OCI-LY7 (cell line): ENCODE results near the gene OSBPL3. TPM values are rescaled to one million over a fixed set of nuclear protein-coding genes. Genes with fewer than 3 reads are reported as not detected.

Experiments
- BruUV-seq: library from RNA; stranded (reverse); fragments of 400-500 nt; replicated peaks from 2 replicates; lab custom pipeline; 2021; lab: Mats Ljungman, UMichigan
- CTCF ChIA-PET: fragments of 300-600 bp; sonication (Branson Sonifier 250); formaldehyde crosslinking; loops from one replicate; lab custom pipeline; 2022; ENCODE audit warnings: antibody characterized with exemption; ENCODE audit not compliant: unreplicated experiment; lab: Charles Lee
- POLR2A ChIA-PET: fragments of 300-600 bp; sonication (Branson Sonifier 250); formaldehyde crosslinking; loops from one replicate; lab custom pipeline; 2022; ENCODE audit warnings: antibody characterized with exemption; lab: Charles Lee
- DNase-seq: peaks from one replicate; pipeline ENCODE4 v3.0.0-alpha.2; 2015; ENCODE audit warnings: low spot score
- H2AFZ ChIP-seq: fragments of 200-600 bp; sonication (generic), shearing (Covaris generic); 2 replicates; pipeline ENCODE4 v1.6.1; 2014; ENCODE audit warnings: mild to moderate bottlenecking, antibody characterized with exemption, low read length, moderate library complexity
- H3K27ac ChIP-seq: fragments of 200-600 bp; sonication (generic); 2 replicates; pipeline ENCODE4 v1.5.1; 2014; ENCODE audit warnings: mixed run types, low read depth, mild to moderate bottlenecking, moderate library complexity, low read length, inconsistent platforms; ENCODE audit not compliant: poor library complexity, severe bottlenecking
- H3K36me3 ChIP-seq: fragments of 200-600 bp; sonication (generic); 2 replicates; pipeline ENCODE4 v1.6.1; 2014; ENCODE audit warnings: mild to moderate bottlenecking, antibody characterized with exemption, low read length, moderate library complexity, mixed read lengths; ENCODE audit not compliant: insufficient read depth
- H3K4me1 ChIP-seq: fragments of 200-600 bp; sonication (generic); 2 replicates; pipeline ENCODE4 v1.5.1; 2014; ENCODE audit warnings: mild to moderate bottlenecking, low read length; ENCODE audit not compliant: insufficient read depth, poor library complexity, severe bottlenecking
- H3K4me2 ChIP-seq: fragments of 200-600 bp; sonication (generic); 2 replicates; pipeline ENCODE4 v1.6.1; 2014; ENCODE audit warnings: mild to moderate bottlenecking, low read length
- H3K4me3 ChIP-seq: fragments of 200-600 bp; sonication (generic); 2 replicates; pipeline ENCODE4 v1.5.1; 2014; ENCODE audit warnings: mild to moderate bottlenecking, low read depth, low read length; ENCODE audit not compliant: poor library complexity, severe bottlenecking
- H3K79me2 ChIP-seq: fragments of 200-600 bp; sonication (generic); 2 replicates; pipeline ENCODE4 v1.6.1; 2016; ENCODE audit warnings: low read depth, mild to moderate bottlenecking, low read length, moderate library complexity, mixed read lengths; ENCODE audit not compliant: insufficient read depth
- H3K9me2 ChIP-seq: fragments of 200-600 bp; sonication (generic); 2 replicates; pipeline ENCODE4 v1.6.1; 2016; ENCODE audit warnings: mild to moderate bottlenecking, low read length, mixed read lengths; ENCODE audit not compliant: insufficient read depth
- H3K9me3 ChIP-seq: fragments of 200-600 bp; sonication (generic); 2 replicates; pipeline ENCODE4 v1.6.1; 2014; ENCODE audit warnings: mild to moderate bottlenecking, mixed run types, low read length, mixed read lengths
- H4K20me1 ChIP-seq: fragments of 200-600 bp; sonication (generic); 2 replicates; pipeline ENCODE4 v1.6.1; 2014; ENCODE audit warnings: mild to moderate bottlenecking, antibody characterized with exemption, low read length, moderate library complexity, mixed read lengths; ENCODE audit not compliant: insufficient read depth
- EZH2phosphoT487 ChIP-seq: fragments of 200-600 bp; sonication (generic); IDR thresholded peaks from 2 replicates; pipeline ENCODE4 v1.6.1; 2018; ENCODE audit warnings: low read depth, borderline replicate concordance, mild to moderate bottlenecking, mixed run types, antibody characterized with exemption, low read length, moderate library complexity, mixed read lengths
- intact Hi-C: fragments of 100-400 bp; cut with micrococcal nuclease; formaldehyde crosslinking; loops from one replicate; pipeline ENCODE4 v1.10.0; 2022; ENCODE audit not compliant: unreplicated experiment
- total RNA-seq, 2 experiments: library from RNA; depleted of rRNA in 1 of 2; stranded (reverse); fragments of >200 nt in 1 of 2; shearing (Covaris generic) in 1 of 2; gene quantifications; 2 replicates each; pipeline ENCODE4 v1.2.3, GENCODE V29; 2014 to 2022
- TF ChIP-seq, protein P1 (sequence below): fragments of 200-600 bp; sonication (generic); conservative IDR thresholded peaks from 2 replicates; pipeline ENCODE4 v1.5.1; 2014; ENCODE audit warnings: mild to moderate bottlenecking, antibody characterized with exemption, low read length, moderate library complexity, mixed read lengths

Gene OSBPL3
- total RNA-seq, 2 experiments from 2014 or later = 28.7 to 79.9 TPM

DNA sequence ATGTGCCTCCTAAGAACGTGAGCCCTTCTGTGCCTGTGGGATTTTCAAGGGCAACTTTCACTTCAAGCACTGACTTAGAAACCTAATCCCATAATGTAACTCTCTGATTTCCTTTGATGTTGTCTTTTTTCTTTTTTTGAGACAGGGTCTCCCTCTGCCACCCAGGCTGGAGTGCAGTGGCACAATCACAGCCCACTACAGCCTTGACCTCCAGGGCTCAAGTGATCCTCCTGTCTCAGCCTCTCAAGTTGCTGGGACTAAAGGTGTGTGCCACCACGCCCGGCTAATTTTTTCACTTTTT is 158.3 kb downstream of the OSBPL3 start:
- BruUV-seq = TSS peak; percentile 87
- Histone ChIP-seq H3K4me2 (peak overlapping the region; percentile 81), H3K79me2 (no peaks in the 10 kb centered on the region; the same call in 1 of the 2 replicates), H3K4me1 (peaks cover 68% of the 10 kb centered on the region), H2AFZ (no peak overlapping the region), H3K9me2 (no peaks in the 10 kb centered on the region), H3K27ac (peak overlapping the region; percentile 98), H3K36me3 (peaks cover 89% of the 10 kb centered on the region), H4K20me1 (no peaks in the 10 kb centered on the region), H3K4me3 (peak overlapping the region; percentile 20), H3K9me3 (no peaks in the 10 kb centered on the region)
- DNase-seq = no peak
- TF ChIP-seq, protein P1, sequence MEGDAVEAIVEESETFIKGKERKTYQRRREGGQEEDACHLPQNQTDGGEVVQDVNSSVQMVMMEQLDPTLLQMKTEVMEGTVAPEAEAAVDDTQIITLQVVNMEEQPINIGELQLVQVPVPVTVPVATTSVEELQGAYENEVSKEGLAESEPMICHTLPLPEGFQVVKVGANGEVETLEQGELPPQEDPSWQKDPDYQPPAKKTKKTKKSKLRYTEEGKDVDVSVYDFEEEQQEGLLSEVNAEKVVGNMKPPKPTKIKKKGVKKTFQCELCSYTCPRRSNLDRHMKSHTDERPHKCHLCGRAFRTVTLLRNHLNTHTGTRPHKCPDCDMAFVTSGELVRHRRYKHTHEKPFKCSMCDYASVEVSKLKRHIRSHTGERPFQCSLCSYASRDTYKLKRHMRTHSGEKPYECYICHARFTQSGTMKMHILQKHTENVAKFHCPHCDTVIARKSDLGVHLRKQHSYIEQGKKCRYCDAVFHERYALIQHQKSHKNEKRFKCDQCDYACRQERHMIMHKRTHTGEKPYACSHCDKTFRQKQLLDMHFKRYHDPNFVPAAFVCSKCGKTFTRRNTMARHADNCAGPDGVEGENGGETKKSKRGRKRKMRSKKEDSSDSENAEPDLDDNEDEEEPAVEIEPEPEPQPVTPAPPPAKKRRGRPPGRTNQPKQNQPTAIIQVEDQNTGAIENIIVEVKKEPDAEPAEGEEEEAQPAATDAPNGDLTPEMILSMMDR = no peak
- no peak for TF ChIP-seq EZH2phosphoT487
- intact Hi-C loops = loop anchor here (1.0 to 5.0 kb wide), 4 partner anchors 15 to 104 kb away; no protein-coding TSS in a partner anchor
- ChIA-PET CTCF (interaction anchor here (0.8 to 2.1 kb wide), 5 partner anchors 11 to 271 kb away, joined by 3 to 12 read pairs (median 3); no protein-coding TSS in a partner anchor), POLR2A (interaction anchor here (0.6 to 4.1 kb wide), 13 partner anchors 10 to 499 kb away, joined by 3 to 34 read pairs (median 8); partner anchors contain the start of gene OSBPL3)

DNA sequence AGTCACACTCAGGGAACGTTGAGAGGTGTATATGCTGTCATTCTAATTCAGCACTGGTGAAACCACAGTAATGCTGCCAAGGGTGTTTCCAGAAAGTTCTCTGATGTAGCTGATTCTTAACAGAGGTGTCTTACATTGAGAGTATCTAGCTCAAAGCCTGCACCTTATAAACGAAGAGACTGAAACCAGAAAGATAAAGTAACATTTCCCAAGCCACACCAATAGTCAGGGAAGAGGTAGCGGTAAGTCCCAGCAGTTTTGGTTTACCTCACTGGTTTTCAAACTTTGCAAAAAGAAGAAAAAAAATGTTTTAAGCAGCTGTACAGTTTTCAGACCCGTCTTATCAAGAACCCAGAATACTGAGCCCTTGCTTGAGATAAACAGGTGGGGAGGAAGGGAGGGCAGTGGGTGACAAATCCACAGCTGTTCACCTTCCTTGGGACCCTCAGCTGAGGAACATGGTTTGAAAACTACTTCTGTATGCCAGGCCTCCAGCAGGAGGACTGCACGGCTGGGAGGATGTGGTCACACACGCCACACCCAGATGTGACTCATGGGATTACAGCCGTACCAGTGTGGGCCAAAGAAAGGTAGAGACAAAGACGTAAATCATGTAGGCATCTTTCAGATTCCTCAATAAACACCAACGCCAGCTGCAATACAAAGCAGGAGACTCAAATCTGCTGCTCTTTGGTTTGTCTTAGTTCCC is 158.8 kb downstream of the OSBPL3 start:
- TF ChIP-seq EZH2phosphoT487 = no peak
- TF ChIP-seq, protein P1 = 0 out of 2 replicates have a peak, but pooled peaks have one; percentile 19
- TSS peak; percentile 55 for BruUV-seq

More for the DNA sequence above, 158.8 kb downstream of the OSBPL3 start:
- H3K4me1 ChIP-seq = peaks cover 63% of the 10 kb centered on the region
- ChIA-PET CTCF (interaction anchor here (0.7 to 2.1 kb wide), 11 partner anchors 12 to 271 kb away, joined by 3 to 12 read pairs (median 3); no protein-coding TSS in a partner anchor), POLR2A (interaction anchor here (0.5 to 4.1 kb wide), 26 partner anchors 9 to 498 kb away, joined by 3 to 34 read pairs (median 4); partner anchors contain the start of genes CYCS and OSBPL3)
- no peaks in the 10 kb centered on the region for H3K9me2 ChIP-seq
- peak overlapping the region; percentile 98 for H3K27ac ChIP-seq
- no peaks in the 10 kb centered on the region; the same call in 1 of the 2 replicates for H3K79me2 ChIP-seq
- no peak overlapping the region; the same call in 1 of the 2 replicates for H2AFZ ChIP-seq
- H4K20me1 ChIP-seq = no peaks in the 10 kb centered on the region
- intact Hi-C loops = loop anchor here (1.0 to 5.0 kb wide), 4 partner anchors 15 to 104 kb away; no protein-coding TSS in a partner anchor
- DNase-seq = peak; percentile 96
- H3K4me2 ChIP-seq = peak overlapping the region; percentile 81
- H3K9me3 ChIP-seq = no peaks in the 10 kb centered on the region
- peak overlapping the region; percentile 48 for H3K4me3 ChIP-seq
- H3K36me3 ChIP-seq = peaks cover 89% of the 10 kb centered on the region
